ENCODE results near the gene IL10. TPM values are rescaled to one million over a fixed set of nuclear protein-coding genes. Genes with fewer than 3 reads are reported as not detected.

IL10 gene
- total RNA-seq, 1 donor from 2014 or later = 2.7 TPM

GRCh38 chr1:206774093-206774492 lies 1.8 kb upstream of the IL10 start:
- H3K4me1 ChIP-seq = peaks cover 8% of the 10 kb centered on the region
- no peaks in the 10 kb centered on the region for H3K27me3 ChIP-seq
- no peak overlapping the region for H3K4me3 ChIP-seq
- H3K36me3 ChIP-seq = no peaks in the 10 kb centered on the region
- DNase-seq (ENCODE audit: extremely low spot score in 2 of 2) = no peak
- intact Hi-C loops (cut with DNase I) = no loop called here
- TF ChIP-seq CTCF (IDR thresholded peaks at IDR 0.05) (no peak), POLR2AphosphoS5 (IDR thresholded peaks at IDR 0.05; ENCODE audit: insufficient read depth in 1 of 2, low read depth in 1 of 2) (no peak), POLR2A (IDR thresholded peaks at IDR 0.05) (no peak)
- no peak overlapping the region for H3K27ac ChIP-seq
- no peaks in the 10 kb centered on the region for H3K9me3 ChIP-seq

- H3K9me3 ChIP-seq = no peaks in the 10 kb centered on the region
- H3K27me3 ChIP-seq = no peaks in the 10 kb centered on the region
- TF ChIP-seq CTCF (IDR thresholded peaks at IDR 0.05) (no peak), POLR2AphosphoS5 (IDR thresholded peaks at IDR 0.05; ENCODE audit: insufficient read depth in 1 of 2, low read depth in 1 of 2) (no peak), POLR2A (IDR thresholded peaks at IDR 0.05) (no peak)
- intact Hi-C loops (cut with DNase I) = no loop called here
- no peak overlapping the region for H3K4me3 ChIP-seq
- no peak overlapping the region for H3K27ac ChIP-seq
- peaks cover 8% of the 10 kb centered on the region for H3K4me1 ChIP-seq
- H3K36me3 ChIP-seq = no peaks in the 10 kb centered on the region
- no peak for DNase-seq (ENCODE audit: extremely low spot score in 2 of 2)
Measured at GRCh38 chr1:206771338-206771692, 979 bp downstream of the IL10 start.

- intact Hi-C loops (cut with DNase I) = no loop called here
- Histone ChIP-seq H3K36me3 (no peaks in the 10 kb centered on the region), H3K4me3 (peak within 1 kb of the TSS in 1 of 2 donors; percentile 18), H3K27ac (no peak within 1 kb of the TSS), H3K27me3 (no peaks in the 10 kb centered on the region), H3K9me3 (no peaks in the 10 kb centered on the region), H3K4me1 (peaks cover 8% of the 10 kb centered on the region)
- no peak for DNase-seq (ENCODE audit: extremely low spot score in 2 of 2)
- TF ChIP-seq POLR2AphosphoS5 (IDR thresholded peaks at IDR 0.05; ENCODE audit: insufficient read depth in 1 of 2, low read depth in 1 of 2) = no peak
- TF ChIP-seq POLR2A (IDR thresholded peaks at IDR 0.05) = no peak
- no peak for TF ChIP-seq CTCF (IDR thresholded peaks at IDR 0.05)
Measured at GRCh38 chr1:206770531-206771337, 1.6 kb downstream of the IL10 start, which contains the start of gene IL19. Gene IL19 (plus strand): TSS chr1:206770773. CDS start chr1:206836663, 65,890 bp downstream.

GRCh38 chr1:206769304-206769731 lies 3.0 kb downstream of the IL10 start:
- intact Hi-C loops (cut with DNase I) = no loop called here
- H3K4me3 ChIP-seq = peak overlapping the region in 1 of 2 donors; percentile 18
- DNase-seq (ENCODE audit: extremely low spot score in 2 of 2) = no peak
- H3K4me1 ChIP-seq = peaks cover 3% of the 10 kb centered on the region
- H3K27ac ChIP-seq = no peak overlapping the region
- H3K27me3 ChIP-seq = no peaks in the 10 kb centered on the region
- TF ChIP-seq POLR2AphosphoS5 (IDR thresholded peaks at IDR 0.05; ENCODE audit: insufficient read depth in 1 of 2, low read depth in 1 of 2) = no peak
- TF ChIP-seq CTCF (IDR thresholded peaks at IDR 0.05) = no peak
- TF ChIP-seq POLR2A (IDR thresholded peaks at IDR 0.05) = no peak
- H3K9me3 ChIP-seq = no peaks in the 10 kb centered on the region
- H3K36me3 ChIP-seq = no peaks in the 10 kb centered on the region

Data from vagina (tissue), 2 donors.